Endometrial microvascular endothelial cells (primary cell): ENCODE results near the gene UNC5A. TPM values are rescaled to one million over a fixed set of nuclear protein-coding genes. Genes with fewer than 3 reads are reported as not detected.

ENCODE experiments used
- in situ Hi-C: cut with HindIII; loops from 2 replicates; pipeline ENCODE4 v1.10.0; 2017; ENCODE audit warnings: low sequenced_read_pairs, low pct_unique_long_range_greater_than_20kb; ENCODE audit errors: inconsistent ontology term
- total RNA-seq: library from RNA; depleted of rRNA; stranded (reverse); fragments of >200 nt; gene quantifications from one replicate; pipeline ENCODE4 v1.2.3, GENCODE V29; 2015; ENCODE audit errors: inconsistent ontology term

UNC5A gene
- total RNA-seq, 1 donor from 2014 or later: not detected

GRCh38 chr5:176797456-176798050 lies 12.8 kb upstream of the UNC5A start:
- in situ Hi-C loops: no loop called here

DNA sequence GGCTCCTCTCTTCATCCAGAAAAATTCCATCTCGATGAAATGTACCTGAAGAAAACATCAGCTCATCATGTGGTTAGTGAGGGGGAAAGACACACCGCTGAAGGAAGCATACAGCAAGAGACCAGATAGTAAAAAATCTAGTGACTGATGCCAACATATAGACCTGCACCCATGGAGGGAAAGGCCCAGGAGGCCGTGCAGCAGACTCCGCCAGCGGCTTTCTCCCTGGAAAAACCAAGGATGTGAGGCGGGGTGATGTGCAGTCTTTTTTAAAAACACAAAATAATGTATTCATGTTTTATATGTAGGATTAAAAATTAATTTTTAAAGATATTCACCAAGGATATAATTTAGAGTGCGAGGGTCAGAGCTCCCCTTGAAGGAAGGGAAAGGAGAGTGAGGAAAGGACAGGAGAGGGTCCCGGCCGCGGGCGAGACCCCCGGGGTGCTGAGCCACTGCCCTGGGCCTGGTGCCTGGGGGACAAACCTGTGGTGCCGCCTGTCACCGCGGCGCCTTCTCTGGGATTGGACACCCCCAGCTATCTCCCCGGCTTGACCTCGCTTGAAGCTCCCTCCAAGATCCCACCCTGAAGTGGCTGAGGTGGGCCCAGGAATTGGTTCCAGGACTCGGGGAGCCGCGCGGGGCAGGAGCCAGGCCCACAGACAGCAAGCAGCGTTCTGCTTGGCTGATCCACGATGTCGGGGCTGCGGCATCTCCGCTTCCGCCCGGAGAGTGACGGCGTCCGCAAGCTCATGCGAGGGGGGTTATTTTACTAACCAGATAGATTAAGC lies 12.1 kb upstream of the UNC5A start:
- in situ Hi-C loops: no loop called here

GRCh38 chr5:176798949-176799348 lies 11.4 kb upstream of the UNC5A start:
- in situ Hi-C loops: no loop called here

DNA sequence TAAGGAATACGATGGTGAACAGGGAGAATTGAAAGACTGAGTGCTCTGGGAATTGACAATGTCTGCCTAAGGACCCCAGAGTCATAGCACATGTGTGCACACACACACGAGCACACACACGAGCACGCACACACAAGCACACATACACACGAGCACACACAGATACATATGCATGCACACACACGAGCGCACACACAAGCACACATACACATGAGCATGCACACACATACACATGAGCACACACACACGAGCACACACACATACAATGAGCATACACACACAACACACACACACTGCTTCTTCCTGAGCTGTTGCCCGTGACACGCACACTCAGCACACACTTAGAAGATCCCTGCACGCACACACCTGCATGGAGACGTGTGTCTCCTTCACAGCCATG lies 10.9 kb upstream of the UNC5A start:
- in situ Hi-C loops: no loop called here

DNA sequence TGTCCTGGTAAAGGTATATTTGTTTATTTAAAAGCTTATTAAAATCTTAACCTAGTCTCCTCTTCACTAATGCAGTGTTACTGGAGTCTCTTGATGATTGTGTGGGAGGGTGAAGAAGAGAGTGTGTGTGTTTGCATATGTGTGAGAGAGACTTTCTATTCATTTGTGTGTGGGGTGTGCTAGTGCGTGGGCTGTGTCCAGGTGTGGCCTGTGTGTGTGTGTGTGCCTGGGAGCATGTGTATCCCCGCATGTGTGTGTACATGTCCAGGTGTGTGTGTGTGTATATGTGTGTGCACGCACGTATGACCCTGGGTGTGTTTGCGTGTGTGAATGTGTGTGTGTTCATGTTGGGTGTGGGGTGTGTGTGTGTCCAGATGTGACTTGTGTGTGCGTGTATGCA lies 10.3 kb upstream of the UNC5A start:
- in situ Hi-C loops: no loop called here

GRCh38 chr5:176802116-176802784 lies 8.1 kb upstream of the UNC5A start:
- in situ Hi-C loops: no loop called here

GRCh38 chr5:176803068-176803942 lies 7.1 kb upstream of the UNC5A start:
- in situ Hi-C loops: no loop called here

DNA sequence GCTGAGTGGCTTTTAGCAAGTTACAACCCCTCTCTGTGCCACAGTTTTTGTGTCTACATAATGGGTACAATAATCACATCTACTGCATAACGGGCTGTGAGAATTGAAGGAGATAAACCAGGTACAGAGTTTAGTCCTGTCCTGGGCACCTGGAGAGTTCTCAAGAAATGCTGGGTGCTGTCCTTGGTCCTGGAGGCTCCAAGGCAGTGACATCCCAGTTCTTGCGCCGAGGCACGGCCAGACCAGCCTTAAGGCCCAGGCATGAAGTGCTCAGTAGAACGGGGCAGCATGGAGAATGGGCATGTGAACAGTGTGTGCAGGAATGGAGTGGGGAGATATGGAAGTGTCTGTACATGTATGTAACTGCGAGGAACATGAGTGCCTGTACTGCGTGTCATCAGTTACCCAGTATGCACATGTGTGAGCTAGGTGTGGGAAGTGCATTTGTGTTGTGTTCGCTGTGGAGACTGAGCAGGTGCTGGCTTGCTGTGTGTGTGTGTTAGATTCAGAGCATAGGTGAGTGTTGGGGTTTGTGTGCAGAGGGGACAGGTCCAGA lies 6.3 kb upstream of the UNC5A start:
- in situ Hi-C loops: no loop called here

DNA sequence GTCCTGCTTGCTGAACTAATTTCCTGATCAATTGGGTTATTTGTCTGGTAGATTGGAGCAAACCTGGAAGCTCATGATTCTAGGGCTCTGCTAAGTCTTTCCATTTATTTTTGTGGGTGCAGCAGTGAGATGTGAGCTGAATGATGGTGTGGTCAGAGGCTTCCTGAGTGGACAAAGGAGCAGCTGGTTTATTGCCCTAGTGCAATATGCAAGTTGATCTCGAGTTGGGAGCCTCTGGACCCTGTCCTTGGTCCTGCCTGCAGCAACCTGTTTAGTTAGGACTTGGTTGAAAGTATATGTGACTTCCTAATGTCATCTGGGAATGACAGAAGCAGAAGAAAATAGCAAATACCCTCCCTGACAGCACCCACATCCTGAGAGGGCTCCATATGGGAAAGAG lies 4.2 kb upstream of the UNC5A start:
- in situ Hi-C loops: no loop called here

DNA sequence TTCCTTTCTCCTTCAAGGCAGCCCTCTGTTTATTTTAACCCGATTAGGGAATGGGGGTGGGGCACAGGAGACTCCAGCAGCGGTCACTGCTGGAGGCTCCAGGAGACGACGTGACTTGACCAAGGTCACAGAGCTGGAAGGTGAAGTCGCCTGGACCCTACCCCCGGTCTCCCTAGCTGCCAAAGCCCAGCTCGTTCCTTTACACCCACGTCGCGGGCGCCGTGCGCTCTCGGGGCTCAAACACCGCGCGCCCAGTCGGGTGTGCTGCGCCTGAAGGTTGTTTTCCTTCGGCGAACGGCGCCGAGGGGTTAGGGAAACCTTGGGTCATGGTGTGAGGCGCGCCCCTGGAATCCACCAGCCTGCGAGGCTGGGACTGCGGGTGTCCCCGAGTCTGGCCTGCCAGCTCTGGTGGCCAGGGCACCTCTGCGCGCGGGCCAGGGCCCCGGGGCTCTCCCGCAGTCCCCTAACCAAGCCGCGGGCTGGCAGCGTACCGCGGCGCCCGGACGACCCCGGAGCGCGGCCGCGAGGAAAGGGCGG lies 747 bp upstream of the UNC5A start:
- in situ Hi-C loops: no loop called here

DNA sequence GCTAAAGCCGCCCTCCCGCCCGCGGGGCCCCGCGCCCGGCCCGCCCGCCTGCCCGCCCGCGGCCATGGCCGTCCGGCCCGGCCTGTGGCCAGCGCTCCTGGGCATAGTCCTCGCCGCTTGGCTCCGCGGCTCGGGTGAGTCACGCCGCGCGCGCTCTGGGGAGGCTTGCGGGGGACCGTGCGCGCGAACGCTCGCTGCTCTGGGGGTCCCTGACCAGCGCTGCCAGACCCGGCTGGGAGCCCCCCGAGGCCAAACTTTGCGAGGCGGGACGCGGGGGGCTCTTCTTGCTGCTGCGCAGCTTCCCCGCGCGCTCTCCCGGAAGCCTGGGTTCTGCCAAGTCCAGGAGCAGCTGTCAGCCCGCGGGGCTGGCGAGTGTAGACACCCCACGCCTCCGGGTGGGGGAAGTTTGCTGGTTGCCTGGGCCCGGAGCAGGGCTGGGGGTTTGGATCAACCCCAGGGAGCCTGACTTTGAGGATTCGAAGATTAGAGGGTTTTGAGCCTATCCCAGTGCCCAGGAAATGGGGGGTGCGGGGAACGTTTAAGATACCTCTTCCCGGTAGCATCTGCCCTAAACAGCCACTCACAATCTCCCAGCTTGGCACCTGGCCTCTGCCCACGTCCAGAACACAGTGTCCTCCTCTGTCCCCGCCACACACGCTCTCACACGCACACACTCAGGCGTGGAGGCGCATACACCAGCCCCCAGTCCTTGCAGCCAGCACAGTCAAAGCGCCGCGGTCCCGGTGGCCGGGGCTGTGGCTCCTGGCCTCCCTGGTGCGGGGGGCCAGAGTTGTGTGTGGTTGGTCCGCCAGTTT lies 535 bp downstream of the UNC5A start:
- in situ Hi-C loops: no loop called here

GRCh38 chr5:176812269-176813259 lies 2.2 kb downstream of the UNC5A start:
- in situ Hi-C loops: no loop called here

GRCh38 chr5:176813587-176814312 lies 3.4 kb downstream of the UNC5A start:
- in situ Hi-C loops: no loop called here

DNA sequence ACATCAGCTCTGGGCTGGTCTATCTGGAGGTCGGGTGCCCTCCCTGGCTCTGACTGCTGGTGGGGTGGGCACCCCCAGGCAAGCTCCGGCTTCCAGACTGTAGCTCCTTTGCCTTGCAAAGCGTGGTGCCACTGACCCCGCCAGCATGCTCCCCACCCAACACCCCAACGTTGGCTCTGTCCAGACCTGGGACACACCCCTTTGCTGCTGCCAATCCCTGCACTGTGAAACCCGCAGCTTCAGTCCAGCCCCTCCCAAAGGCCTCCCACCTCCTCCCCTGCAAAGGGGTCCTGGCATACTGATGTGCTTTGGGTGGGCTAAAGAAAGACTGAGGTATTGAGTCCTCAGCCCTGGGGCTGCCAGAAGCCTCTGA lies 3.9 kb downstream of the UNC5A start:
- in situ Hi-C loops: no loop called here

DNA sequence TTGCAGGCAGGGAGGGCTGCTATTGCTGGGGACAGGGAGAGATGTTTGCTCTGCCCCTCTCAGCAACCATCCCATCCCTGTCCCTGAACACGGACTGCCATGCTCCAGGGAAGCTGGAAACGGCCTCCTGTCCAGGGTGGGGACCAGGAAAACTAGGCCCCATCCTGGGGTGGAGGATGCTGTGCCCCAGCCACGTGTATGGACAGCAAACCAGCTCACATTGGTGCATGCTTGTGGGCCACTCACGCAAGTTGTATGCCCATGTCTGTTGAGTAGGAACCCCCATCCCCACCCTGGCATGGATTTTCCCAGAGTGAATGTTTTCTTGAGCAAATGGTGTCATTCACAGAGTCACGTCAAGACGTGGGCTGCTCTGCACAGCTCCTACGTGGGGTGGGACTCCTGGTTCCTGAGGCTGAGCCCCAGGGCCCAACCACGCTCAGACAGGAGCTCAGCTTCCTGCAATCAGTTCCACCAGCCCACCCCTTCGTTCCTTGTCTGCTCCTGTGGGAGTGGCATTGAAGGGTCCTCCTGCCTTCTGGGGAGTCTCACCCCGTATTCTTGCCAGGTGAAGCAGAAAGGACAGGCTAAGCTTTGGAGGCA lies 4.6 kb downstream of the UNC5A start:
- in situ Hi-C loops: no loop called here
